Hepatocyte (in vitro differentiated cells): Measurements from ENCODE around the gene CDC42BPA. TPM values are rescaled to one million over a fixed set of nuclear protein-coding genes. Genes with fewer than 3 reads are reported as not detected.
A peak's percentile ranks its signal among the peaks of the same experiment; 100 is the strongest.

Experiments
- DNase-seq: peaks from one replicate; pipeline ENCODE4 v3.0.0-alpha.2; 2016; ENCODE audit warnings: low spot score
- H2AFZ ChIP-seq: fragments of 200-600 bp; sonication (generic); 2 replicates; pipeline ENCODE4 v1.6.0; 2016; ENCODE audit warnings: antibody characterized with exemption, mild to moderate bottlenecking
- H3K27ac ChIP-seq: fragments of 200-600 bp; sonication (generic); 2 replicates; pipeline ENCODE4 v1.5.1; 2016; ENCODE audit warnings: mild to moderate bottlenecking
- H3K27me3 ChIP-seq: fragments of 200-600 bp; sonication (generic); 2 replicates; pipeline ENCODE4 v1.6.1; 2016
- H3K36me3 ChIP-seq: fragments of 200-600 bp; sonication (generic); replicated peaks from 2 replicates; pipeline ENCODE4 v1.5.1; 2016; ENCODE audit warnings: low read depth; ENCODE audit not compliant: insufficient read depth
- H3K4me1 ChIP-seq: fragments of 200-600 bp; sonication (generic); 2 replicates; pipeline ENCODE4 v1.5.1; 2016; ENCODE audit warnings: mild to moderate bottlenecking, moderate library complexity; ENCODE audit not compliant: insufficient read depth
- H3K4me2 ChIP-seq: fragments of 200-600 bp; sonication (generic); 2 replicates; pipeline ENCODE4 v1.6.0; 2016
- H3K4me3 ChIP-seq: fragments of 200-600 bp; sonication (generic); 2 replicates; pipeline ENCODE4 v1.5.1; 2016; ENCODE audit warnings: mild to moderate bottlenecking
- H3K79me2 ChIP-seq: fragments of 200-600 bp; sonication (generic); 2 replicates; pipeline ENCODE4 v1.6.0; 2017; ENCODE audit warnings: mild to moderate bottlenecking
- H3K9me2 ChIP-seq: fragments of 200-600 bp; sonication (generic); replicated peaks from 2 replicates; pipeline ENCODE4 v1.6.0; 2017; ENCODE audit warnings: mild to moderate bottlenecking; ENCODE audit not compliant: insufficient read depth
- H3K9me3 ChIP-seq: fragments of 200-600 bp; sonication (generic); 2 replicates; pipeline ENCODE4 v1.5.1; 2016; ENCODE audit warnings: low read depth, mild to moderate bottlenecking
- H4K20me1 ChIP-seq: fragments of 200-600 bp; sonication (generic); 2 replicates; pipeline ENCODE4 v1.6.0; 2016; ENCODE audit warnings: mild to moderate bottlenecking; ENCODE audit not compliant: insufficient read depth, poor library complexity, severe bottlenecking
- EZH2 ChIP-seq: fragments of 200-600 bp; sonication (generic); IDR thresholded peaks from 2 replicates; pipeline ENCODE4 v1.6.1; 2016; ENCODE audit warnings: antibody characterized with exemption, mild to moderate bottlenecking, borderline replicate concordance
- EZH2phosphoT487 ChIP-seq: fragments of 200-600 bp; sonication (generic); IDR thresholded peaks from one replicate; pipeline ENCODE4 v1.6.1; 2018; ENCODE audit warnings: antibody characterized with exemption, mild to moderate bottlenecking, low read depth, moderate library complexity; ENCODE audit not compliant: unreplicated experiment, severe bottlenecking
- WGBS: methylation state at CpG from one replicate; pipeline ENCODE4 v1.1.6; 2016; ENCODE audit warnings: low lambda C conversion rate; ENCODE audit errors: missing lambda C conversion rate; 5-methylcytosine and 5-hydroxymethylcytosine counted together
- polyA plus RNA-seq: library from polyadenylated mRNA; unstranded; fragments of >200 nt; fragmentation: Nextera tagmentation; extraction: Ambion mirVana; gene quantifications from 2 replicates; pipeline ENCODE4 v1.2.1, GENCODE V29; 2016
- total RNA-seq: library from RNA; depleted of rRNA; stranded (reverse); fragments of >200 nt; gene quantifications from 2 replicates; pipeline ENCODE4 v1.2.3, GENCODE V29; 2014
- TF ChIP-seq, protein P1 (sequence below): fragments of 200-600 bp; sonication (generic); IDR thresholded peaks from 2 replicates; pipeline ENCODE4 v1.5.1; 2016; ENCODE audit warnings: antibody characterized with exemption, mild to moderate bottlenecking; ENCODE audit not compliant: poor library complexity

Gene CDC42BPA
- total and polyA plus RNA-seq, 2 experiments from 2014 or later: 24.5 to 40.9 TPM

DNA sequence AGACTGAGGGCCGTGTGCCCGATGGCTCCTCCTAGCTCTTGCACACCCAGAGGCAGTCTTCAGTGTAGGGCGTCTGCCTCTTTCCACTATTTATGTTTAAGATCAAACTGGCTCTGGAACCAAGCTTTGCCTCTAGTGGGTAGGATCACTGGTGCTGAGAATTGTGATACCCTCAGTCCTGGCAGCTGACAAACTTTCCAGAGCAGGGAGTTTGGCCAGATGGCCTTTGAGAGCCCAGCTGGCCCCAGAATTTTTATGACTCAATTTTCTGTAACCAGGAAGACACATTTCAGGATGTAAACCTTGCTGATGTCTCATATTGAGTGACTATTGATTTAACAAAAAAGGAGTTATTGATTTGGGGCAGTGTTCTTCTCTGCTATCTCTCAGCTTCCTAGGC is 371.5 kb downstream of the CDC42BPA start:
- Histone ChIP-seq H3K27me3 (no peaks in the 10 kb centered on the region), H3K36me3 (no peaks in the 10 kb centered on the region), H3K79me2 (peaks cover 66% of the 10 kb centered on the region), H3K4me3 (no peak overlapping the region), H3K9me2 (no peaks in the 10 kb centered on the region), H2AFZ (no peak overlapping the region), H3K4me2 (no peak overlapping the region), H3K9me3 (no peaks in the 10 kb centered on the region), H3K4me1 (peaks cover 17% of the 10 kb centered on the region), H3K27ac (no peak overlapping the region), H4K20me1 (no peaks in the 10 kb centered on the region)
- TF ChIP-seq, protein P1, sequence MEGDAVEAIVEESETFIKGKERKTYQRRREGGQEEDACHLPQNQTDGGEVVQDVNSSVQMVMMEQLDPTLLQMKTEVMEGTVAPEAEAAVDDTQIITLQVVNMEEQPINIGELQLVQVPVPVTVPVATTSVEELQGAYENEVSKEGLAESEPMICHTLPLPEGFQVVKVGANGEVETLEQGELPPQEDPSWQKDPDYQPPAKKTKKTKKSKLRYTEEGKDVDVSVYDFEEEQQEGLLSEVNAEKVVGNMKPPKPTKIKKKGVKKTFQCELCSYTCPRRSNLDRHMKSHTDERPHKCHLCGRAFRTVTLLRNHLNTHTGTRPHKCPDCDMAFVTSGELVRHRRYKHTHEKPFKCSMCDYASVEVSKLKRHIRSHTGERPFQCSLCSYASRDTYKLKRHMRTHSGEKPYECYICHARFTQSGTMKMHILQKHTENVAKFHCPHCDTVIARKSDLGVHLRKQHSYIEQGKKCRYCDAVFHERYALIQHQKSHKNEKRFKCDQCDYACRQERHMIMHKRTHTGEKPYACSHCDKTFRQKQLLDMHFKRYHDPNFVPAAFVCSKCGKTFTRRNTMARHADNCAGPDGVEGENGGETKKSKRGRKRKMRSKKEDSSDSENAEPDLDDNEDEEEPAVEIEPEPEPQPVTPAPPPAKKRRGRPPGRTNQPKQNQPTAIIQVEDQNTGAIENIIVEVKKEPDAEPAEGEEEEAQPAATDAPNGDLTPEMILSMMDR: no peak
- no peak for TF ChIP-seq EZH2phosphoT487
- TF ChIP-seq EZH2: no peak
- 93% methylated on average over 3 of the region's 3 CpGs for WGBS
- DNase-seq: no peak

DNA sequence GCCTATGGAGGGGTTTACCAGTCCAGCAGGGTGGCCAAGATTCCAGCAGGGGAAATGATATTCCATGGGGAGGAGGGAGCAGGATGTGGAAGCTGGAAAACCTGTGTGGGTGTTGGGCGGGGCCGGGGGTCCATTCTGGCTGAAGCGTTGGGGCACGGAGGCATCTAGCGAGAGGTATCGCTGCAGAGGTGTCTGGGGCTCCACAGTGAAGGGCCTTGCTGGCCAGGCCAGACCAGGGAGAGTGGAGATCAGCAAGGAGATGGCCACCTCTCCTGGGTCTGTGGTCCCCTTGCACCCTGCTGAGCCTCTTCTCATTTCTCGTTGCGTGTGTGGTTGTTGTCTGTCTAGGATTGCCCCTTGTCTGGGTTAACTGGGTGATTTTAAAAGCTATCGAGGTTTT is 372.0 kb downstream of the CDC42BPA start:
- Histone ChIP-seq H3K4me1 (peaks cover 17% of the 10 kb centered on the region), H3K4me2 (no peak overlapping the region), H3K27ac (peak overlapping the region; percentile 90), H3K9me2 (no peaks in the 10 kb centered on the region), H3K79me2 (peaks cover 70% of the 10 kb centered on the region), H2AFZ (no peak overlapping the region), H3K36me3 (no peaks in the 10 kb centered on the region), H3K4me3 (no peak overlapping the region), H3K9me3 (no peaks in the 10 kb centered on the region), H3K27me3 (no peaks in the 10 kb centered on the region), H4K20me1 (no peaks in the 10 kb centered on the region)
- DNase-seq: no peak
- WGBS: 94% methylated on average over 9 of the region's 9 CpGs
- TF ChIP-seq, protein P1: no peak
- no peak for TF ChIP-seq EZH2phosphoT487
- no peak for TF ChIP-seq EZH2

DNA sequence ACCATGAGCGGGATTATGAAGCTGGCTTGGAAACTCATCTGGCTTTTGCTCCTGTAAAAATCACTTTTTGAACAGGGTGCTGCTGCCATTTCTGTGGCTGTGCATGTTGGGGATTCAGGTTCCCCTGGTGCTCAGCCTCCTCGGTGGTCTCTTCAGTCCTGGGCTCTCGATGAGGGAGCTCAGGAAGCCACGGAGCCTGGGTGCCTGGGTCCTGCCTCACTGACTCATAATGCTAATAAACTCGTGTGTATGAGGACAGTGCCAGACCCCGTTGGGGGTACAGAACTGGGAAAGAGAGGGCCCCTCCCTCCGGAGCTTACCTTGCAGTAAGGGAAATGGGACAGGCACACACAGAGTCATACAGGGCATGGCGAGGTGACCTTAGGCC is 372.4 kb downstream of the CDC42BPA start:
- no peaks in the 10 kb centered on the region for H3K27me3 ChIP-seq
- DNase-seq: no peak
- H3K4me1 ChIP-seq: peaks cover 21% of the 10 kb centered on the region
- H3K36me3 ChIP-seq: no peaks in the 10 kb centered on the region
- peaks cover 72% of the 10 kb centered on the region for H3K79me2 ChIP-seq
- H3K4me2 ChIP-seq: peak overlapping the region; percentile 66
- WGBS: 54% methylated on average over 8 of the region's 8 CpGs
- H4K20me1 ChIP-seq: no peaks in the 10 kb centered on the region
- H2AFZ ChIP-seq: no peak overlapping the region
- H3K9me3 ChIP-seq: no peaks in the 10 kb centered on the region
- H3K4me3 ChIP-seq: no peak overlapping the region
- no peaks in the 10 kb centered on the region for H3K9me2 ChIP-seq
- TF ChIP-seq, protein P1: no peak
- TF ChIP-seq EZH2phosphoT487: no peak
- no peak for TF ChIP-seq EZH2
- peak overlapping the region; percentile 90 for H3K27ac ChIP-seq
